ENCODE data around the gene PITPNC1.

The PITPNC1 gene

GRCh38 chr17:67433248-67433924 is 56.3 kb downstream of the PITPNC1 start:
- H3K27me3 ChIP-seq (replicated peaks; ENCODE audit: insufficient read depth, low read length) = no peaks in the 10 kb centered on the region
- TF ChIP-seq EZH2phosphoT487 (IDR thresholded peaks at IDR 0.05; ENCODE audit: low read length) (no peak), EZH2 (optimal IDR thresholded peaks at IDR 0.05; ENCODE audit: low read depth, low read length) (no peak)
- TF ChIP-seq, protein P1, sequence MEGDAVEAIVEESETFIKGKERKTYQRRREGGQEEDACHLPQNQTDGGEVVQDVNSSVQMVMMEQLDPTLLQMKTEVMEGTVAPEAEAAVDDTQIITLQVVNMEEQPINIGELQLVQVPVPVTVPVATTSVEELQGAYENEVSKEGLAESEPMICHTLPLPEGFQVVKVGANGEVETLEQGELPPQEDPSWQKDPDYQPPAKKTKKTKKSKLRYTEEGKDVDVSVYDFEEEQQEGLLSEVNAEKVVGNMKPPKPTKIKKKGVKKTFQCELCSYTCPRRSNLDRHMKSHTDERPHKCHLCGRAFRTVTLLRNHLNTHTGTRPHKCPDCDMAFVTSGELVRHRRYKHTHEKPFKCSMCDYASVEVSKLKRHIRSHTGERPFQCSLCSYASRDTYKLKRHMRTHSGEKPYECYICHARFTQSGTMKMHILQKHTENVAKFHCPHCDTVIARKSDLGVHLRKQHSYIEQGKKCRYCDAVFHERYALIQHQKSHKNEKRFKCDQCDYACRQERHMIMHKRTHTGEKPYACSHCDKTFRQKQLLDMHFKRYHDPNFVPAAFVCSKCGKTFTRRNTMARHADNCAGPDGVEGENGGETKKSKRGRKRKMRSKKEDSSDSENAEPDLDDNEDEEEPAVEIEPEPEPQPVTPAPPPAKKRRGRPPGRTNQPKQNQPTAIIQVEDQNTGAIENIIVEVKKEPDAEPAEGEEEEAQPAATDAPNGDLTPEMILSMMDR (IDR thresholded peaks at IDR 0.05; ENCODE audit: low read length) = no peak
- H3K4me2 ChIP-seq (ENCODE audit: low read depth, low read length) = no peak overlapping the region
- no peaks in the 10 kb centered on the region for H4K20me1 ChIP-seq (ENCODE audit: insufficient read depth, low read length)
- H3F3A ChIP-seq (ENCODE audit: insufficient read depth, low read length) = no peaks in the 10 kb centered on the region
- no peaks in the 10 kb centered on the region for H3K36me3 ChIP-seq (replicated peaks; ENCODE audit: insufficient read depth, low read length)
- 0 out of 2 replicates have a peak, but pooled peaks cover 3% of the 10 kb centered on the region for H3K4me1 ChIP-seq (ENCODE audit: low read length)
- no peaks in the 10 kb centered on the region for H3K9me3 ChIP-seq (replicated peaks; ENCODE audit: insufficient read depth, low read length)
- DNase-seq = no peak
- H3K4me3 ChIP-seq (ENCODE audit: low read length) = no peak overlapping the region
- H2AFZ ChIP-seq (ENCODE audit: low read length) = no peak overlapping the region
- H3K9me2 ChIP-seq (replicated peaks; ENCODE audit: insufficient read depth, low read length) = no peaks in the 10 kb centered on the region
- H3K79me2 ChIP-seq (ENCODE audit: low read length) = no peaks in the 10 kb centered on the region
- H3K27ac ChIP-seq (ENCODE audit: low read length) = no peak overlapping the region
- H3K9ac ChIP-seq (ENCODE audit: low read length) = no peak overlapping the region

GRCh38 chr17:67434061-67434525 is 57.0 kb downstream of the PITPNC1 start:
- Histone ChIP-seq H3K9ac (ENCODE audit: low read length) (no peak overlapping the region), H3K79me2 (ENCODE audit: low read length) (no peaks in the 10 kb centered on the region), H3K4me3 (ENCODE audit: low read length) (no peak overlapping the region), H3K9me2 (replicated peaks; ENCODE audit: insufficient read depth, low read length) (no peaks in the 10 kb centered on the region), H4K20me1 (ENCODE audit: insufficient read depth, low read length) (no peaks in the 10 kb centered on the region), H3K27ac (ENCODE audit: low read length) (no peak overlapping the region), H3K27me3 (replicated peaks; ENCODE audit: insufficient read depth, low read length) (no peaks in the 10 kb centered on the region), H3K4me1 (ENCODE audit: low read length) (0 out of 2 replicates have a peak, but pooled peaks cover 3% of the 10 kb centered on the region), H3F3A (ENCODE audit: insufficient read depth, low read length) (no peaks in the 10 kb centered on the region), H3K4me2 (ENCODE audit: low read depth, low read length) (no peak overlapping the region), H2AFZ (ENCODE audit: low read length) (no peak overlapping the region), H3K9me3 (replicated peaks; ENCODE audit: insufficient read depth, low read length) (no peaks in the 10 kb centered on the region), H3K36me3 (replicated peaks; ENCODE audit: insufficient read depth, low read length) (no peaks in the 10 kb centered on the region)
- TF ChIP-seq EZH2 (optimal IDR thresholded peaks at IDR 0.05; ENCODE audit: low read depth, low read length) = no peak
- TF ChIP-seq, protein P1 (IDR thresholded peaks at IDR 0.05; ENCODE audit: low read length) = no peak
- no peak for TF ChIP-seq EZH2phosphoT487 (IDR thresholded peaks at IDR 0.05; ENCODE audit: low read length)
- no peak for DNase-seq

GRCh38 chr17:67435122-67435521 is 58.0 kb downstream of the PITPNC1 start:
- H3F3A ChIP-seq (ENCODE audit: insufficient read depth, low read length) = no peaks in the 10 kb centered on the region
- no peaks in the 10 kb centered on the region for H3K79me2 ChIP-seq (ENCODE audit: low read length)
- no peaks in the 10 kb centered on the region for H3K9me2 ChIP-seq (replicated peaks; ENCODE audit: insufficient read depth, low read length)
- DNase-seq = no peak
- no peaks in the 10 kb centered on the region for H3K36me3 ChIP-seq (replicated peaks; ENCODE audit: insufficient read depth, low read length)
- TF ChIP-seq, protein P1 (IDR thresholded peaks at IDR 0.05; ENCODE audit: low read length) = no peak
- TF ChIP-seq EZH2 (optimal IDR thresholded peaks at IDR 0.05; ENCODE audit: low read depth, low read length) = no peak
- no peak for TF ChIP-seq EZH2phosphoT487 (IDR thresholded peaks at IDR 0.05; ENCODE audit: low read length)
- H3K4me1 ChIP-seq (ENCODE audit: low read length) = 0 out of 2 replicates have a peak, but pooled peaks cover 3% of the 10 kb centered on the region
- no peak overlapping the region for H3K4me2 ChIP-seq (ENCODE audit: low read depth, low read length)
- no peak overlapping the region for H3K27ac ChIP-seq (ENCODE audit: low read length)
- no peak overlapping the region for H2AFZ ChIP-seq (ENCODE audit: low read length)
- H3K4me3 ChIP-seq (ENCODE audit: low read length) = no peak overlapping the region
- H3K9ac ChIP-seq (ENCODE audit: low read length) = no peak overlapping the region
- H4K20me1 ChIP-seq (ENCODE audit: insufficient read depth, low read length) = no peaks in the 10 kb centered on the region
- H3K27me3 ChIP-seq (replicated peaks; ENCODE audit: insufficient read depth, low read length) = no peaks in the 10 kb centered on the region
- H3K9me3 ChIP-seq (replicated peaks; ENCODE audit: insufficient read depth, low read length) = no peaks in the 10 kb centered on the region
